ENCODE results near the gene LRRN2. TPM values are rescaled to one million over a fixed set of nuclear protein-coding genes. Genes with fewer than 3 reads are reported as not detected.
A peak's percentile ranks its signal among the peaks of the same experiment; 100 is the strongest.

Gene LRRN2
- polyA plus RNA-seq, 4 donors, result 3.0 to 3.1 TPM; not detected in 2

DNA sequence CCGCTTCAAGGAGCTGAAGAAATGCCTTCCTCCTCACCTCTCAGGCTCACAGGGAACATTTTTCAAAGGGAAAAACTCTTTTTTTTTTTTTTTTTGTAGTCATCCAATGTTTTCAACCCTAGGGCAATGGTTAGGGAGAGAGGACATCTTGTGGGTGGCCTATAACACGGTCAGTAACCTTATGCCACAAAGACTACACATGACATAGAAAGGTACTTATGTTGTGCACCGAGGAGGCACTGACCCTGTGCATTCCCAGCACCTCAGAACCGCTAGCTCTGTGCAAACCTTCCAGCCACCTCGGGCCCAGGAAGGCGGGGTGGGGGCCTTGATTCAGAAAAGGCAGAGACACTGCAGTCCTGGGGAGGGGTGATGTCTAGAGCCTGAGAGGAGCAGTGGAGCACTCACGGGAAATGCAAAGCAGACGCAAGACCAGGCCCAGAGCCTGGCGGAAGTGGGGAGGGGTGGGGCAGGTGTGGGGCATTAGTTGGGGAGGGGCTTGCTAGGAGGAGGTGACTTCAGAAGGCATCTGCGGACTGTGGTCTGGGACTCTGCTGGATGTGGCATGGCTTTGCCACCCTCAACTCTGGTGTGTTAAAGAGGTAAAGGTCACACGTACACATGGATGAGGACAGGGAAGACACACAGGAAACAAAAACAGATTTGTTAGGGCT, 100.7 kb downstream of the LRRN2 start:
- no peaks in the 10 kb centered on the region for H3K27me3 ChIP-seq (ENCODE audit: control insufficient read depth in 3 of 3, insufficient read depth in 3 of 3, low read length in 3 of 3)
- DNase-seq, result no peak
- H3K36me3 ChIP-seq (ENCODE audit: control insufficient read depth in 3 of 3, insufficient read depth in 2 of 3, low read depth in 1 of 3, low read length in 3 of 3), result no peaks in the 10 kb centered on the region

DNA sequence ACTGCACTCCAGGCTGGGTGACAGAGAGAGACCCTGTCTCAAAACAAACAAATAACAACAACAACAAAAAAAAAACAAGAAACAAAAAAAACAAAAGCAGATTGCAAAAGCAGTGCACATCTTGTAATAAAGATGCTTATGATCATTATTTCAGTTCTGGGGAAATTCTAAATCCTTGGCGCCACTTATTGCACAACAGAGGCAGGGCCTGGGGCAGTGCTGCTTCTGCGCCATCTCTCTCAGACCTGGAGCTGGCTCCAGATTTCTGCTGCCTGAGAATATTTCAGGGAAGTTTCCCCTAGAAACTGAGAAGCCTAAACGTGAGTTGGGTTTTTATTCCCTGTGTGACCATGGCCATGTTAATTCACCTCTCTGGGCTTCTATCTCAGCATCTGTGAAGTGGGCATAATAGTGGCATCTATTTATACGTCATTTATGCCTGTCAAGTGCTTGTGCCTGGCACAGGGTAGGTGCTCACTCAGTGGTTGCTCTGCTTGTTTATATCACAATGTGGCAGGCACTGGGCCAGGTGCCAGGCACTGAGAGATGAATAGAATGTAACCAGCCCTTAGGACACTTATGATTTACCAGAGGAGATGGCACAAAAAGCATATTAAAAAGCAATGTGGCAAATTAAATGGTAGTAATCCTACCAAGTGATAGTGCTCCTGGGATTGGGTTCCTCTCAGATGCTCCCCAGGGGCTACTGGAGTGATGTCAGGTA, 101.5 kb downstream of the LRRN2 start:
- H3K9me3 ChIP-seq (ENCODE audit: control insufficient read depth in 2 of 2, insufficient read depth in 1 of 2, low read depth in 1 of 2, low read length in 1 of 2), result no peaks in the 10 kb centered on the region
- no peaks in the 10 kb centered on the region for H3K27me3 ChIP-seq (ENCODE audit: control insufficient read depth in 3 of 3, insufficient read depth in 3 of 3, low read length in 3 of 3)
- H3K4me3 ChIP-seq (ENCODE audit: low read depth in 1 of 3, low read length in 3 of 3), result no peak overlapping the region
- H3K4me1 ChIP-seq (ENCODE audit: control insufficient read depth in 3 of 3, insufficient read depth in 2 of 3, low read depth in 1 of 3, low read length in 2 of 3), result no peaks in the 10 kb centered on the region
- no peak for FAIRE-seq
- WGBS, 3 donors, result 82 to 92% (median 90%) methylated on average over 4 of the region's 4 CpGs
- H3K36me3 ChIP-seq (ENCODE audit: control insufficient read depth in 3 of 3, insufficient read depth in 2 of 3, low read depth in 1 of 3, low read length in 3 of 3), result no peaks in the 10 kb centered on the region
- H3K27ac ChIP-seq (ENCODE audit: low read depth in 1 of 3, low read length in 2 of 3), result no peak overlapping the region
- no peak for DNase-seq

More for the DNA sequence above, 100.7 kb downstream of the LRRN2 start:
- no peak for FAIRE-seq
- WGBS, 3 donors, result 73 to 81% (median 79%) methylated on average over 11 of the region's 11 CpGs
- Histone ChIP-seq H3K4me1 (ENCODE audit: control insufficient read depth in 3 of 3, insufficient read depth in 2 of 3, low read depth in 1 of 3, low read length in 2 of 3) (no peaks in the 10 kb centered on the region), H3K27ac (ENCODE audit: low read depth in 1 of 3, low read length in 2 of 3) (no peak overlapping the region), H3K4me3 (ENCODE audit: low read depth in 1 of 3, low read length in 3 of 3) (no peak overlapping the region), H3K9me3 (ENCODE audit: control insufficient read depth in 2 of 2, insufficient read depth in 1 of 2, low read depth in 1 of 2, low read length in 1 of 2) (no peaks in the 10 kb centered on the region)

DNA sequence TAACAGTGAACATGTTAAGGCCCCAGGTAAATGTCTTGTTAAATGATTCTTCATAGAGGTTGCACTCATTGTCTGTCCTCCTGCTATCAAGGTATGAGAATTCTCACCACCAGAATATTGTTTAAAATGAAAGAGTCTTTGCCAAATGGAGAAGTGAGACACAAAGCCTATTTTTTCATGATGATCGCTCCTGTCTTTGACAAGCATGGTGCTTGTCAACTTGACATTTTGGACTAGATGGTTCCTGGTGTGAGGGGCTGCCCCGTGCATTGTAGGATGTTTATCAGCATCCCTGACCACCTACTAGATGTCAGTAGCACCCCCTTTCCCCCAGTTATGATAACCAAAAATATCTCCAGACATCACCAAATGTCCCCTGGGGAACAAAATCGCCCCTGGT, 103.8 kb downstream of the LRRN2 start:
- no peak for FAIRE-seq
- no peak for DNase-seq
- H3K27me3 ChIP-seq (ENCODE audit: control insufficient read depth in 3 of 3, insufficient read depth in 3 of 3, low read length in 3 of 3), result no peaks in the 10 kb centered on the region
- peaks cover 3 to 5% (median 5%) of the 10 kb centered on the region in 3 donors for H3K4me1 ChIP-seq (ENCODE audit: control insufficient read depth in 3 of 3, insufficient read depth in 2 of 3, low read depth in 1 of 3, low read length in 2 of 3)
- H3K9me3 ChIP-seq (ENCODE audit: control insufficient read depth in 2 of 2, insufficient read depth in 1 of 2, low read depth in 1 of 2, low read length in 1 of 2), result no peaks in the 10 kb centered on the region
- no peak overlapping the region for H3K27ac ChIP-seq (ENCODE audit: low read depth in 1 of 3, low read length in 2 of 3)
- H3K4me3 ChIP-seq (ENCODE audit: low read depth in 1 of 3, low read length in 3 of 3), result no peak overlapping the region
- H3K36me3 ChIP-seq (ENCODE audit: control insufficient read depth in 3 of 3, insufficient read depth in 2 of 3, low read depth in 1 of 3, low read length in 3 of 3), result no peaks in the 10 kb centered on the region
- 92 to 99% (median 94%) methylated on average over 3 of the region's 3 CpGs for WGBS, 3 donors

DNA sequence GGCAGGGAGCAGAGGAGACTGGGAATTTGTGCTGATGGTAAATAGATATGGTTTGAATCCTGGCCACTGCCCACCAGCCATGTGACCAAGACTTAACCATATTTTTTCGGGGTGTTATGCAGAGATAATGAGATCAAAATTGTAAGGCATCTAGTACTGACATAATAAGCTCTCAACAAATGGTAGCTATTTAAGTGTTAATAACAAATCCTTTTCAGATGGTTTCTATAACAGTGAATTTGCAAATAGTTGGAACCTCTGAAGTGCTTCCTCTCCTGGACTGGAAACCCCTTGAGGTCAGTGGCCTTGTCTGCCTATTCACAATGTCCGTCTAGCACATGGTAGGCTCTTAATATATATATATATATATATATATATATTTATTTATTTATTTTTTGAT, 104.7 kb downstream of the LRRN2 start:
- no peak overlapping the region for H3K4me3 ChIP-seq (ENCODE audit: low read depth in 1 of 3, low read length in 3 of 3)
- 87 to 95% (median 92%) methylated on average over 2 of the region's 2 CpGs for WGBS, 3 donors
- H3K9me3 ChIP-seq (ENCODE audit: control insufficient read depth in 2 of 2, insufficient read depth in 1 of 2, low read depth in 1 of 2, low read length in 1 of 2), result no peaks in the 10 kb centered on the region
- H3K27me3 ChIP-seq (ENCODE audit: control insufficient read depth in 3 of 3, insufficient read depth in 3 of 3, low read length in 3 of 3), result no peaks in the 10 kb centered on the region
- DNase-seq (no peak), FAIRE-seq (no peak)
- peaks cover 3 to 5% (median 5%) of the 10 kb centered on the region in 3 donors for H3K4me1 ChIP-seq (ENCODE audit: control insufficient read depth in 3 of 3, insufficient read depth in 2 of 3, low read depth in 1 of 3, low read length in 2 of 3)
- H3K27ac ChIP-seq (ENCODE audit: low read depth in 1 of 3, low read length in 2 of 3), result no peak overlapping the region
- H3K36me3 ChIP-seq (ENCODE audit: control insufficient read depth in 3 of 3, insufficient read depth in 2 of 3, low read depth in 1 of 3, low read length in 3 of 3), result no peaks in the 10 kb centered on the region

DNA sequence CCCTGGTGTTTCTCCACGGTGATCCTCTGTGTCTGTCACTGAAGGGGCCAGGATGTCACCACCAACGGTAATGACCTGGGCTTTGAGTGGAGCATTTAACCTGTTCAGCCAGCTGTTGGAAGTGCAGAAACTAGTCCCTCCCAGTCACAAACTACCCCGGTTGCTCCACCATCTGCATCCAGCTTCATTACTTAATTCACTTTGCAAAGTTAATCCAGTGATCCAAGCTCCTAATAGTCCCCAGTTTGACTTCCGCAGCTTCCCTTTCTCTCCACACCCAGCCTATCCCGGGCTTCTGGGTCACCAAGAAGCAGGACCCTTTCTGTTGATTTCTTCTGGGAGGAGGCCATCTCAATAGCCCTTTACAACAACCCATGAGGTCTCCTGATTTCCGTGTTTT, 105.9 kb downstream of the LRRN2 start:
- FAIRE-seq (no peak), DNase-seq (no peak)
- H3K9me3 ChIP-seq (ENCODE audit: control insufficient read depth in 2 of 2, insufficient read depth in 1 of 2, low read depth in 1 of 2, low read length in 1 of 2), result no peaks in the 10 kb centered on the region
- 79 to 83% (median 80%) methylated on average over 6 of the region's 6 CpGs for WGBS, 3 donors
- peak overlapping the region in 1 of 3 donors; percentile 86 for H3K27ac ChIP-seq (ENCODE audit: low read depth in 1 of 3, low read length in 2 of 3)
- H3K4me3 ChIP-seq (ENCODE audit: low read depth in 1 of 3, low read length in 3 of 3), result peak overlapping the region in 1 of 3 donors; percentile 8
- H3K4me1 ChIP-seq (ENCODE audit: control insufficient read depth in 3 of 3, insufficient read depth in 2 of 3, low read depth in 1 of 3, low read length in 2 of 3), result peaks cover 3 to 5% (median 5%) of the 10 kb centered on the region in 3 donors
- H3K27me3 ChIP-seq (ENCODE audit: control insufficient read depth in 3 of 3, insufficient read depth in 3 of 3, low read length in 3 of 3), result no peaks in the 10 kb centered on the region
- H3K36me3 ChIP-seq (ENCODE audit: control insufficient read depth in 3 of 3, insufficient read depth in 2 of 3, low read depth in 1 of 3, low read length in 3 of 3), result no peaks in the 10 kb centered on the region

DNA sequence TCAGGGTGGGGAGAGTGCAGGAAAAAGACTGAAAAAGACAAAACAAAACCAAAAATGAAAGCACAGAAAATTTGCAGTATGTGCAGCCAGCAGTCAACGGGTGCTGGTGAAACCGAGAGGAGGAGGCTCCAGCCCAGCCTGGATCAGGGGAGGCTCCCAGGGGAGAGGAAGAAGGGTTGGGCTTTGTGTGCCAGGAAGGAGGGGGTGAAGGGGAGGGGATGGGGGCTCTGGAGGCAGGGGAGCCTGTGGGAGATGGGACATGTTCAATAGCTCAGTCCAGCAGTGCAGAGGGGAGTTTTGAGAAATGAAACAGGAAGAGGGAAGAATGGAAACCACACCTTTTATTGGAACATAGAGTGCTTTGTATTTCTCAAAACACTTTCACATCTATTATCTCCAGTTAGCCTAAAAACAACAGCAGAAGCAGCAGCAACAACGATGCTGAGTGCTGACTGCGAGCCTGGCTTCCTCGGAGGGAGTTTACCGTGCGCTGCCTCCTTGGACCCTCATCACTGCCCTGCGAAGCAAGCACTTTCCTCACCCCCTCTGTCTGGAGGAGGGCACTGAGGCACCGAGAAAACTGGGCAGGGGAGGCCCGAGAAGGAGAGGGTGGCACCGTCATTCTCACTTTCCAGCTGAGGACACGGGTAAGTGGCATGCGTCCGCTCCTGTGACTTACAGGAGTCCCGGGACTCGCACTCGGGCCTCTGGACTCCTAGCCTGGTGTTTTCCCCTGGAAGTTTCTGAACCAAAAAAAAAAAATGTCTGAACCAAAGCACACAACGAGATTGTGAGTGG, 106.5 kb downstream of the LRRN2 start:
- Histone ChIP-seq H3K9me3 (ENCODE audit: control insufficient read depth in 2 of 2, insufficient read depth in 1 of 2, low read depth in 1 of 2, low read length in 1 of 2) (no peaks in the 10 kb centered on the region), H3K4me1 (ENCODE audit: control insufficient read depth in 3 of 3, insufficient read depth in 2 of 3, low read depth in 1 of 3, low read length in 2 of 3) (peaks cover 3 to 5% (median 5%) of the 10 kb centered on the region in 3 donors), H3K4me3 (ENCODE audit: low read depth in 1 of 3, low read length in 3 of 3) (peak overlapping the region in 2 of 3 donors; percentile 16 to 17), H3K27ac (ENCODE audit: low read depth in 1 of 3, low read length in 2 of 3) (peak overlapping the region in 1 of 3 donors; percentile 86), H3K27me3 (ENCODE audit: control insufficient read depth in 3 of 3, insufficient read depth in 3 of 3, low read length in 3 of 3) (no peaks in the 10 kb centered on the region), H3K36me3 (ENCODE audit: control insufficient read depth in 3 of 3, insufficient read depth in 2 of 3, low read depth in 1 of 3, low read length in 3 of 3) (no peaks in the 10 kb centered on the region)
- WGBS, 3 donors, result 43 to 48% (median 43%) methylated on average over 18 of the region's 18 CpGs
- DNase-seq (peak in 1 of 2 donors; percentile 51), FAIRE-seq (no peak)

DNA sequence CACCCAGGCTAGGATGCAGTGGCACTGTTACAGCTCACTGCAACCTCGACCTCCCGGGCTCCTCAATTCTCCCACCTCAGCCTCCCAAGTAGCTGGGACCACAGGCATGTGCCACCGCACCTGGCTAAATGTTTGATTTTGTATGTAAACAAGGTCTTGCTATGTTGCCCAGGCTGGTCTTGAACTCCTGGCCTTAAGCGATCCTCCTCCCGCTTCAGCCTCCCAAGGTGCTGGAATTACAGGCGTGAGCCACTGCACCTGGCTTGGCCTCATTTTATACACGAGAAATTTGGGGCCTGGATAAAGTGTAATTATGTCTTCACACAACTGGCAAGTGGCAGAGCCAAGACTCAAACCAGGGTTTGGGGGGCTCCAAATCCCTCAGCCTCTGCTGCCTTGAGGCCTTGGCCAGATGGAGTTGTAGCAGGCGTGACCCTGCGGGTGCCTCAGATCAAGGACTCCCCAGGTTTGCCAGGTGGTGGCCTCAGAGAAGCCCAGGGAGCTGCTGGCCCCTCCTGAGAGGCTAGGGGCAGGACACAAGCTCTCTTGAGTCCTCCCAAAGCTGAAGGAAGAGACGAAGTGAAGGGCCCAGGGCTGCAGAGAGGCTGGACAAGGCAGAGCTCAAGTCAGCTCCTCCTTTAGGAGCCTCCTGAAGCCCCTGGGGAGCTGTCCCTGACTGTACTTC, 107.6 kb downstream of the LRRN2 start:
- FAIRE-seq, result no peak
- WGBS, 3 donors, result 78 to 89% (median 86%) methylated on average over 10 of the region's 10 CpGs
- Histone ChIP-seq H3K27ac (ENCODE audit: low read depth in 1 of 3, low read length in 2 of 3) (peak overlapping the region in 1 of 3 donors; percentile 29), H3K36me3 (ENCODE audit: control insufficient read depth in 3 of 3, insufficient read depth in 2 of 3, low read depth in 1 of 3, low read length in 3 of 3) (no peaks in the 10 kb centered on the region), H3K4me3 (ENCODE audit: low read depth in 1 of 3, low read length in 3 of 3) (no peak overlapping the region), H3K27me3 (ENCODE audit: control insufficient read depth in 3 of 3, insufficient read depth in 3 of 3, low read length in 3 of 3) (no peaks in the 10 kb centered on the region), H3K9me3 (ENCODE audit: control insufficient read depth in 2 of 2, insufficient read depth in 1 of 2, low read depth in 1 of 2, low read length in 1 of 2) (no peaks in the 10 kb centered on the region), H3K4me1 (ENCODE audit: control insufficient read depth in 3 of 3, insufficient read depth in 2 of 3, low read depth in 1 of 3, low read length in 2 of 3) (peaks cover 3 to 5% (median 5%) of the 10 kb centered on the region in 3 donors)
- no peak for DNase-seq

DNA sequence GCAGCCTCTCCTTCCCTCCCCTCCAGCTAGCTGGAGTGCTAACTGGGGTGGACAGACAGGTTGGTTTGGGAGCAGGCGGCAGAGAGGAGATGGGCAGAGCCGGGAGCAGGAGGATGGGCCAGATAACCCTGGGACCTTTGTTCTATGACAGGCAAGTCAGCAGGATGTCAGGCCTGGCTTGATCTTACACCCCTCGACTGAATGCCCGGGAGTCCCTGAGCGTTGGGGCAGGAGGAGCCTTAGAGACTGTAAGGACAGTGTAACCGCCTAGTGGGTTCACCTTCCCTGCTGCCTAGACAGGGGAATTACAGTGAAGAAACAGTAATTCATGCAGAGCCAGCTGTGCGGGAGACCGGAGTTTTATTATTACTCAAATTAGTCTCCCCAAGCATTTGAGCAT, 109.1 kb downstream of the LRRN2 start:
- Histone ChIP-seq H3K4me1 (ENCODE audit: control insufficient read depth in 3 of 3, insufficient read depth in 2 of 3, low read depth in 1 of 3, low read length in 2 of 3) (peaks cover 3 to 5% (median 5%) of the 10 kb centered on the region in 3 donors), H3K27ac (ENCODE audit: low read depth in 1 of 3, low read length in 2 of 3) (no peak overlapping the region), H3K4me3 (ENCODE audit: low read depth in 1 of 3, low read length in 3 of 3) (no peak overlapping the region), H3K36me3 (ENCODE audit: control insufficient read depth in 3 of 3, insufficient read depth in 2 of 3, low read depth in 1 of 3, low read length in 3 of 3) (no peaks in the 10 kb centered on the region), H3K9me3 (ENCODE audit: control insufficient read depth in 2 of 2, insufficient read depth in 1 of 2, low read depth in 1 of 2, low read length in 1 of 2) (no peaks in the 10 kb centered on the region), H3K27me3 (ENCODE audit: control insufficient read depth in 3 of 3, insufficient read depth in 3 of 3, low read length in 3 of 3) (no peaks in the 10 kb centered on the region)
- WGBS, 3 donors, result 70 to 86% (median 84%) methylated on average over 8 of the region's 8 CpGs
- FAIRE-seq (no peak), DNase-seq (no peak)
